GM12878 (cell line): ENCODE data around the gene CENPP. TPM values are rescaled to one million over a fixed set of nuclear protein-coding genes. Genes with fewer than 3 reads are reported as not detected.

ENCODE experiments used
- ATAC-seq: fragments of 200-7000 bp; cut with Tn5 transposase; 3 replicates; pipeline ENCODE4 v1.9.1; 2020; ENCODE audit warnings: mild to moderate bottlenecking, moderate library complexity
- BruUV-seq: library from RNA; stranded (reverse); fragments of 400-500 nt; replicated peaks from 2 replicates; lab custom pipeline; 2021; lab: Mats Ljungman, UMichigan
- CTCF ChIA-PET: fragments of 300-600 bp; sonication (Branson Sonifier 250); formaldehyde crosslinking; extraction: SDS; loops from one replicate; lab custom pipeline; 2021; ENCODE audit warnings: inconsistent platforms; lab: Yijun Ruan, JAX
- POLR2A ChIA-PET: fragments of 350-600 bp; formaldehyde crosslinking; extraction: SDS; loops from one replicate; lab custom pipeline; 2021; ENCODE audit warnings: inconsistent platforms; lab: Charles Lee
- RAD21 ChIA-PET: fragments of 300-600 bp; sonication (Branson Sonifier 250); formaldehyde crosslinking; loops from one replicate; lab custom pipeline; 2023; ENCODE audit warnings: antibody characterized with exemption; ENCODE audit not compliant: unreplicated experiment; lab: Charles Lee
- SMC1A ChIA-PET: fragments of 300-600 bp; sonication (Branson Sonifier 250); formaldehyde crosslinking; loops from one replicate; lab custom pipeline; 2023; ENCODE audit not compliant: unreplicated experiment, uncharacterized antibody; lab: Charles Lee
- DNase-seq: peaks from one replicate; pipeline ENCODE4 v3.0.0-alpha.2; 2011; ENCODE audit warnings: low read depth, low spot score
- FAIRE-seq: peaks from 3 replicates; lab custom pipeline; 2011; peaks lifted over from hg19 to GRCh38; lab: Jason Lieb, UNC
- H2AFZ ChIP-seq: 2 replicates; pipeline ENCODE4 v1.6.0; 2011; ENCODE audit warnings: low read depth, low read length, control low read depth; ENCODE audit not compliant: control insufficient read depth
- H3K27ac ChIP-seq: 2 replicates; pipeline ENCODE4 v1.5.1; 2011; ENCODE audit warnings: control low read depth; ENCODE audit not compliant: control insufficient read depth, insufficient read depth
- H3K27me3 ChIP-seq, 2 experiments: replicated peaks in 1 of 2; 2 replicates each; pipeline versions ENCODE4 v1.6.0 to v1.6.1; 2011; ENCODE audit warnings: low read length in 1 of 2; ENCODE audit not compliant: control insufficient read depth in 2 of 2, insufficient read depth in 2 of 2
- H3K36me3 ChIP-seq, 2 experiments: 2 replicates each; pipeline ENCODE4 v1.5.1; 2011; ENCODE audit warnings: low read length in 1 of 2; ENCODE audit not compliant: control insufficient read depth in 2 of 2, insufficient read depth in 2 of 2
- H3K4me1 ChIP-seq: 2 replicates; pipeline ENCODE4 v1.6.1; 2011; ENCODE audit warnings: mild to moderate bottlenecking, low read length, moderate library complexity, mixed read lengths; ENCODE audit not compliant: control insufficient read depth, insufficient read depth
- H3K4me2 ChIP-seq: 2 replicates; pipeline ENCODE4 v1.6.0; 2011; ENCODE audit warnings: control low read depth; ENCODE audit not compliant: control insufficient read depth, insufficient read depth
- H3K4me3 ChIP-seq: fragments of 200-600 bp; sonication (generic); 2 replicates; pipeline ENCODE4 v1.5.1; 2016
- H3K79me2 ChIP-seq: 2 replicates; pipeline ENCODE4 v1.6.0; 2011; ENCODE audit warnings: low read length; ENCODE audit not compliant: control insufficient read depth, insufficient read depth
- H3K9ac ChIP-seq: 2 replicates; pipeline ENCODE4 v1.8.0; 2011; ENCODE audit warnings: low read length, control low read depth, mixed read lengths; ENCODE audit not compliant: control insufficient read depth, insufficient read depth
- H3K9me3 ChIP-seq: replicated peaks from 3 replicates; pipeline ENCODE4 v1.5.1; 2011; ENCODE audit warnings: mild to moderate bottlenecking, low read length; ENCODE audit not compliant: control insufficient read depth, insufficient read depth
- H4K20me1 ChIP-seq: 2 replicates; pipeline ENCODE4 v1.6.0; 2011; ENCODE audit not compliant: control insufficient read depth, insufficient read depth
- BHLHE40 ChIP-seq, 2 experiments: fragments of 450-650 bp in 1 of 2; IDR thresholded peaks; 2 replicates each; pipeline ENCODE4 v1.6.1; 2011 to 2017; ENCODE audit warnings: low read depth in 2 of 2, borderline replicate concordance in 1 of 2, improper control_type of control experiment in 1 of 2, low read length in 1 of 2, mild to moderate bottlenecking in 1 of 2
- DPF2 ChIP-seq: fragments of 450-650 bp; IDR thresholded peaks from 2 replicates; pipeline ENCODE4 v1.6.1; 2017; ENCODE audit warnings: mild to moderate bottlenecking
- GATAD2B ChIP-seq: fragments of 450-650 bp; conservative IDR thresholded peaks from 2 replicates; pipeline ENCODE4 v1.6.1; 2017; ENCODE audit warnings: low read depth, mild to moderate bottlenecking, moderate library complexity
- KAT2A ChIP-seq: conservative IDR thresholded peaks from 2 replicates; pipeline ENCODE4 v1.6.1; 2011; ENCODE audit warnings: low read depth, low read length; ENCODE audit not compliant: control insufficient read depth
- MTA3 ChIP-seq: IDR thresholded peaks from 2 replicates; pipeline ENCODE4 v1.6.1; 2012; ENCODE audit warnings: low read length, inconsistent platforms, borderline replicate concordance
- PKNOX1 ChIP-seq: fragments of 450-650 bp; IDR thresholded peaks from 2 replicates; pipeline ENCODE4 v1.6.1; 2016; ENCODE audit warnings: mild to moderate bottlenecking
- SREBF2 ChIP-seq: IDR thresholded peaks from 2 replicates; pipeline ENCODE4 v1.6.1; 2012; ENCODE audit warnings: mild to moderate bottlenecking, low read length
- STAT3 ChIP-seq: IDR thresholded peaks from 2 replicates; pipeline ENCODE4 v1.6.1; 2011; ENCODE audit warnings: low read depth, low read length, improper control_type of control experiment
- TAF1 ChIP-seq: IDR thresholded peaks from 2 replicates; pipeline ENCODE4 v1.6.1; 2011; ENCODE audit warnings: mild to moderate bottlenecking, low read depth, low read length, borderline replicate concordance
- ZSCAN29 ChIP-seq: fragments of 450-650 bp; IDR thresholded peaks from 2 replicates; pipeline ENCODE4 v1.6.1; 2017; ENCODE audit warnings: mild to moderate bottlenecking, moderate library complexity
- WGBS: methylation state at CpG from one replicate; pipeline ENCODE4 v1.1.6; 2016; ENCODE audit warnings: low lambda C conversion rate; ENCODE audit not compliant: insufficient replicate concordance, insufficient coverage; ENCODE audit errors: missing lambda C conversion rate; 5-methylcytosine and 5-hydroxymethylcytosine counted together
- in situ Hi-C: fragments of 300-500 bp; cut with MboI; formaldehyde crosslinking; loops from 9 replicates; pipeline ENCODE4 v1.14.3; 2018; ENCODE audit warnings: mixed read lengths
- intact Hi-C: fragments of 100-400 bp; cut with micrococcal nuclease; formaldehyde crosslinking; loops from one replicate; pipeline ENCODE4 v1.14.2; 2022; ENCODE audit not compliant: unreplicated experiment
- polyA plus RNA-seq, 11 experiments: library from polyadenylated mRNA; depleted of rRNA in 4 of 11; unstranded in 6 of 11; stranded (reverse) in 5 of 11; fragments of >200 nt; fragmentation: Nextera tagmentation in 4 of 11; fragmentation: Illumina TruSeq in 1 of 11; extraction: Ambion mirVana in 4 of 11; extraction: Trizol in 1 of 11; gene quantifications; 1 replicate in 1 of 11; 2 replicates in 10 of 11; pipeline versions ENCODE4 v1.2.1 to v1.2.3, GENCODE V29; 2011 to 2016; ENCODE audit warnings: inconsistent platforms in 2 of 11, missing spikeins in 2 of 11, low read depth in 1 of 11
- total RNA-seq, 4 experiments: library from RNA; depleted of rRNA in 3 of 4; stranded (reverse); fragments of >200 nt in 3 of 4; fragmentation: Illumina TruSeq in 1 of 4; extraction: Trizol in 1 of 4; gene quantifications; 2 replicates each; pipeline versions ENCODE4 v1.2.1 to v1.2.3, GENCODE V29; 2013 to 2021

Gene CENPP
- total and polyA plus RNA-seq, 10 of the 15 experiments (the other 5 are each of a cell fraction or from before 2014, with no cell fraction given), result 9.4 to 31.4 (median 19.8) TPM

DNA sequence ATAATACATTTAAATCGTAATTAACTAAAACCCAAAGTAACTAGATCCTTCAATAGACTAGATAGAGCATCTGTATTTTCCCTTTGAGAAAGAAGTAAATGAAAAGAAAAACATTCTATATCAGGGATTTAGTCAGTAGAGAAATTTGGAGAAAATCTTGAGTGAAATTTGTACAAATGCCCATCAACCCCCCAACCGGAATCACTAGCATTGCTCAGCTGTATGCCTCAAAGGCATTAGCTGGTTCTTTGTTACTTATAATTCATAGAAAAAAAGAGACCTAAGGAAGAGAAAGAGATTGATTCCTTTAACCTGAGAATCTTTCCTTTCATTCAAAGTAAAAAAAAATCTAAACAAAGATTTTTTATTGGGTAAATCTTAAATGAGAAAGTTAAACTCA lies 97.9 kb downstream of the CENPP start (continued):
- TF ChIP-seq PKNOX1 (no peak), TAF1 (no peak), SREBF2 (no peak), DPF2 (no peak), MTA3 (no peak), KAT2A (no peak), BHLHE40 (IDR thresholded peaks at IDR 0.05; ENCODE audit: borderline replicate concordance in 1 of 2, low read depth in 2 of 2, low read length in 1 of 2) (no peak), STAT3 (no peak)

DNA sequence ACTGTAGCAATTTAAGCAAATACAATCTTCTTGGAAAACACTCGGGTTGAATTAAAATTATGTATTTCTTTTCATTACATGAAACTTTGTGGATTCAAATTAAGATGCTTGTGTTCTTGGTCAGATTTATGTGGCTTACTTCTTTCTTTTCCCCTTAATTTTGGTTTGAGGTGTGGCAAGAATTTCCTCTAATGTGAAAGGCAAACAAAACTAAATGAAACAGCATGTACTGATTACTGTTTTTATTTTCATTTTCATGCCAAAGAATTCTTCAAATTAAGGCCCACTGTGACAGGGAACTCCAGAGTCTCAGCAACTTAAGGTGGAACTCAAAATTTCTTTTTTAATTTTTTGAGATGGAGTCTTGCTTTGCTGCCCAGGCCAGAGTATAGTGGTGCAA lies 98.6 kb downstream of the CENPP start, which contains the start of gene OMD:
TSS of gene OMD (minus strand) at position 132 of the 400 bp plus-strand sequence. CDS start 6,913 bp downstream, outside the sequence.
- ChIA-PET CTCF (interaction anchor here (1.4 kb wide), 2 partner anchors 8 to 285 kb away, joined by 3 to 4 read pairs; no protein-coding TSS in a partner anchor), RAD21 (no interaction called here), POLR2A (no interaction called here), SMC1A (no interaction called here)
- in situ Hi-C loops (no loop called here), intact Hi-C loops (no loop called here)
- Histone ChIP-seq H3K9me3 (no peaks in the 10 kb centered on the region), H3K4me3 (no peak within 1 kb of the TSS), H3K27ac (no peak within 1 kb of the TSS), H3K79me2 (no peaks in the 10 kb centered on the region), H3K27me3 (no peaks in the 10 kb centered on the region), H3K36me3 (no peaks in the 10 kb centered on the region), H2AFZ (no peak within 1 kb of the TSS), H4K20me1 (no peaks in the 10 kb centered on the region), H3K9ac (no peak within 1 kb of the TSS), H3K4me1 (no peaks in the 10 kb centered on the region), H3K4me2 (no peak within 1 kb of the TSS)
- no TSS peak for BruUV-seq
- DNase-seq (no peak), ATAC-seq (no peak), FAIRE-seq (no peak)
- TF ChIP-seq GATAD2B, result no peak
- TF ChIP-seq TAF1, result no peak
- TF ChIP-seq SREBF2, result no peak
- no peak for TF ChIP-seq KAT2A
- no peak for TF ChIP-seq ZSCAN29
- WGBS, result 100% methylated on average over 1 of the region's 1 CpG
